ENCODE measurements around the gene FRMD4B. TPM values are rescaled to one million over a fixed set of nuclear protein-coding genes. Genes with fewer than 3 reads are reported as not detected.

Gene FRMD4B
- total RNA-seq, 6 experiments from 2014 or later, result 0.03 to 0.12 (median 0.07) TPM; not detected in 1

DNA sequence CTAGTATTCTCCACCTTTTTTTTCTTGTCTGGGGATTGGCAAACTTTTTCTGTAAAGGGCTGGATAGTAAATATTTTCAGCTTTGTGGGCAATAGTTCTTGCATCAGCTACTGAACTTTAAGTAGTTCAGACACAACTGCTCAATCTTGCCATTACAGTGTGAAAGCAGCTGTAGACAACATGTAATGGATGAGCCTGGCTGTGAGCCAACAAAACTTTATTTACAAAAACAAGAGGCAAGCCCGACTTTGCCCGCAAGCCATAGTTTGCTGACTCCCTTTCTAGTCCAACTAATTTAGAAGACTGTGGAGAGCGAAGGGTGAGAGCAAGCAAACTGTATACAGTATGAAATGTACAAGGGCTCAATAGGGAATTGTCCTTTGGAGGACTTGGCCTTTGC is 6.2 kb downstream of the FRMD4B start:
- Mint-ChIP-seq H3K36me3 (ENCODE audit: low read depth) (no peaks in the 10 kb centered on the region), H3K4me3 (no peak overlapping the region), H3K27me3 (ENCODE audit: insufficient read depth) (peaks cover 3% of the 10 kb centered on the region), H3K9me3 (no peaks in the 10 kb centered on the region), H3K27ac (no peak overlapping the region), H3K4me1 (ENCODE audit: low read depth) (no peaks in the 10 kb centered on the region)
- DNase-seq, result no peak
- TF ChIP-seq, protein P1, sequence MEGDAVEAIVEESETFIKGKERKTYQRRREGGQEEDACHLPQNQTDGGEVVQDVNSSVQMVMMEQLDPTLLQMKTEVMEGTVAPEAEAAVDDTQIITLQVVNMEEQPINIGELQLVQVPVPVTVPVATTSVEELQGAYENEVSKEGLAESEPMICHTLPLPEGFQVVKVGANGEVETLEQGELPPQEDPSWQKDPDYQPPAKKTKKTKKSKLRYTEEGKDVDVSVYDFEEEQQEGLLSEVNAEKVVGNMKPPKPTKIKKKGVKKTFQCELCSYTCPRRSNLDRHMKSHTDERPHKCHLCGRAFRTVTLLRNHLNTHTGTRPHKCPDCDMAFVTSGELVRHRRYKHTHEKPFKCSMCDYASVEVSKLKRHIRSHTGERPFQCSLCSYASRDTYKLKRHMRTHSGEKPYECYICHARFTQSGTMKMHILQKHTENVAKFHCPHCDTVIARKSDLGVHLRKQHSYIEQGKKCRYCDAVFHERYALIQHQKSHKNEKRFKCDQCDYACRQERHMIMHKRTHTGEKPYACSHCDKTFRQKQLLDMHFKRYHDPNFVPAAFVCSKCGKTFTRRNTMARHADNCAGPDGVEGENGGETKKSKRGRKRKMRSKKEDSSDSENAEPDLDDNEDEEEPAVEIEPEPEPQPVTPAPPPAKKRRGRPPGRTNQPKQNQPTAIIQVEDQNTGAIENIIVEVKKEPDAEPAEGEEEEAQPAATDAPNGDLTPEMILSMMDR (IDR thresholded peaks at IDR 0.05), result no peak

DNA sequence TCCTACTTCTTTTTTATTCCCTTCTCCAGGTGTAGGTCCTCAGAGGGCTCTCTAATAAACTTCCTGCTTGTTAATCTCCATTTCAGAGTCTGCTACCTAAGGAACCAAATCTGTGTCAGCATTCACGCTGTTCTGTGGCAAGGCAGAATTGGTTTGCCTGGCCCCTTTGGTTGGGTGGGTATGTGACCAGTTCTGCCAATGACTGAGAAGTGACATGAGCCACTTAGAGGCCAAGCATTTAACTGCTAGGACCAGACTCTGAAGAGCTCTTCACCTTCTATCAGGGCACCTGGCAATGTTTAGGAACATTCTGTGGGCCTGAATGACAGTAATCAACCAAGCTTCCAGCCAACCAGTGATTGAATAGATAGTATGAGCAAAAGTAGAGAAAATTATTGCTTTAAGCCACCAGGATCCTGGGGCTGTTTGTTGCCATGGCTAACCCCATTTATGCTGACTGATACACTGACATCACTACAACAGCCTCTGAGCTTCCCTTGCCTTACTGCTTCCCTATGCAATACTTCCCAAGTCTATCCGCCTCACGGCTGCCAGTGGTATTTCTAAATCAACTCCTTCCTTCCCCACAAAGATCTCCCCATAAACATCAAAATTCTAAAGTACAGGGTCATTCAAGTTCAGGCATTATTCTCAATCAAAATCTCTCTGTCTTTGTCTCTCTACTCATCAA is 7.6 kb downstream of the FRMD4B start:
- no peaks in the 10 kb centered on the region for H3K9me3 Mint-ChIP-seq
- no peaks in the 10 kb centered on the region for H3K4me1 Mint-ChIP-seq (ENCODE audit: low read depth)

DNA sequence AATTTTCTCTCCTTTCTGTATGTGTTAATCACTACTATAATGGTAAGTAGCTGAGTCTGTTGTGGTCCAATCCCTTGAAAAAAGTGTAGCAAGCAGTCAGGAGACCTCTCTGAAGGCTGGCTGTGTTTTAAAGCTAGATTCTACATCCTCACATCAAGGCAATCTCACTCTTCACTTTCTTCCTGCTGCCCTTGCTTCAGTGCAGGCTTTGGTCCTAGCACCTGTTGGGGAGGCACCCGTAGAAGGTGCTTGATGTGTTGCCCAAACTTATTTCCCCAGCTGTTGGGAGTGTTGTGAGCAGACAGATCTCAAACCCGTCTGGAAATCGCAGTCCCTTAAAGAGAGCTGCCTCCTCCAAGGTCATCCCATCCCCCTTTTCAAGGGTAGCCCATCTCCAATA is 8.6 kb downstream of the FRMD4B start:
- Mint-ChIP-seq H3K36me3 (ENCODE audit: low read depth) (no peaks in the 10 kb centered on the region), H3K27ac (no peak overlapping the region), H3K4me1 (ENCODE audit: low read depth) (no peaks in the 10 kb centered on the region), H3K4me3 (no peak overlapping the region), H3K9me3 (no peaks in the 10 kb centered on the region), H3K27me3 (ENCODE audit: insufficient read depth) (peaks cover 3% of the 10 kb centered on the region)
- DNase-seq, result no peak
- TF ChIP-seq, protein P1 (IDR thresholded peaks at IDR 0.05), result no peak

More for the DNA sequence above, 7.6 kb downstream of the FRMD4B start:
- no peak for DNase-seq
- Mint-ChIP-seq H3K36me3 (ENCODE audit: low read depth) (no peaks in the 10 kb centered on the region), H3K27me3 (ENCODE audit: insufficient read depth) (peaks cover 3% of the 10 kb centered on the region), H3K4me3 (no peak overlapping the region), H3K27ac (no peak overlapping the region)
- TF ChIP-seq, protein P1 (IDR thresholded peaks at IDR 0.05), result no peak

DNA sequence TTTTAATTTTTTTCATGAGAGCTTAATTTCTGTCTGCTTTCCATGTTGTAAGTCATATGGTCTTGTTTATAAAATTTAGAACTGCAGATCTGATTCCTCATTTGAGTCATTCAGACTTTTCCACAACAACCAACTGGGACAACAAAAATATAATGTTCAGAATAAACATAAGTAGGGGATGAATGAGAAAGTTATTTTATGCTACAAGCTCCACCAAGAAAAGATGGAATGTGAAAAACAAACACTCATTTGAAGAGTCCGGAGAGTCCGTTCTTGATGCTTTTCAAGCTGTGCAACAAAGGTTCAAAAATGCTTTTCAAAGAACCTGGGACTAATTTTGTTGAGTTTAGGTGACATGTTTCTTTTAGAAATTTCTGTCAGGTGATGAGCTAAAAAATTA is 9.2 kb downstream of the FRMD4B start:
- Mint-ChIP-seq H3K4me1 (ENCODE audit: low read depth) (no peaks in the 10 kb centered on the region), H3K27ac (no peak overlapping the region), H3K36me3 (ENCODE audit: low read depth) (no peaks in the 10 kb centered on the region), H3K9me3 (no peaks in the 10 kb centered on the region), H3K27me3 (ENCODE audit: insufficient read depth) (peaks cover 3% of the 10 kb centered on the region), H3K4me3 (no peak overlapping the region)
- no peak for DNase-seq
- TF ChIP-seq, protein P1 (IDR thresholded peaks at IDR 0.05), result no peak

DNA sequence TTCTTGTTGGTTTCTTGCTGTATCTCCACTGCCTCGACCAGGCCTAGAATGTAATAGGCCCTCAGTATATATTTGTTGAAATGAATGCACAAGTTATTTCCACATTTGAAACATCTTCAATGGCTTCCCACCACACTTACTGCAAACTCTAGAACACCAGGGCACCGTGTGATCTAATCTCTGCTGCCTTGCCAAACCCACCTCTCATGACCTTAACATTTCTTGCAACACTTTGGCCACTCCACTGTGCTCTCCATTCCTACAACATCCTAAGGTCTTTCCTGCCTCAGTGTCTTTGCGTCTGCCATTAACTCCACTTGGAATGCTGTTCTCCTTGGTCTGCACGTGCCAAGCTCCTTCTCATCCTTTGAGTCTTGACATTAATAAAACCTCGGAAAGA is 14.1 kb downstream of the FRMD4B start:
- Mint-ChIP-seq H3K4me3 (no peak overlapping the region), H3K9me3 (no peaks in the 10 kb centered on the region), H3K27me3 (ENCODE audit: insufficient read depth) (no peaks in the 10 kb centered on the region; the same call in 1 of the 2 replicates), H3K27ac (no peak overlapping the region), H3K36me3 (ENCODE audit: low read depth) (no peaks in the 10 kb centered on the region), H3K4me1 (ENCODE audit: low read depth) (peaks cover 8% of the 10 kb centered on the region; the same call in 1 of the 2 replicates)
- DNase-seq, result no peak
- TF ChIP-seq, protein P1 (IDR thresholded peaks at IDR 0.05), result no peak
